NB4 (cell line): Measurements from ENCODE around the gene AKAP3.

Experiments used
- MYC ChIP-seq: IDR thresholded peaks from 2 replicates; pipeline ENCODE4 v1.6.1; 2011; ENCODE audit warnings: low read depth, low read length
- POLR2A ChIP-seq: IDR thresholded peaks from 2 replicates; pipeline ENCODE4 v1.6.1; 2011; ENCODE audit warnings: mild to moderate bottlenecking; ENCODE audit not compliant: insufficient read length; ENCODE audit errors: extremely low read depth
- TF ChIP-seq, protein P1 (sequence below): IDR thresholded peaks from one replicate; pipeline ENCODE4 v1.5.1; 2012; ENCODE audit warnings: low read depth, low read length
- TF ChIP-seq, protein P2 (sequence below): IDR thresholded peaks from 2 replicates; pipeline ENCODE4 v1.6.1; 2011; ENCODE audit warnings: low read depth, low read length

DNA sequence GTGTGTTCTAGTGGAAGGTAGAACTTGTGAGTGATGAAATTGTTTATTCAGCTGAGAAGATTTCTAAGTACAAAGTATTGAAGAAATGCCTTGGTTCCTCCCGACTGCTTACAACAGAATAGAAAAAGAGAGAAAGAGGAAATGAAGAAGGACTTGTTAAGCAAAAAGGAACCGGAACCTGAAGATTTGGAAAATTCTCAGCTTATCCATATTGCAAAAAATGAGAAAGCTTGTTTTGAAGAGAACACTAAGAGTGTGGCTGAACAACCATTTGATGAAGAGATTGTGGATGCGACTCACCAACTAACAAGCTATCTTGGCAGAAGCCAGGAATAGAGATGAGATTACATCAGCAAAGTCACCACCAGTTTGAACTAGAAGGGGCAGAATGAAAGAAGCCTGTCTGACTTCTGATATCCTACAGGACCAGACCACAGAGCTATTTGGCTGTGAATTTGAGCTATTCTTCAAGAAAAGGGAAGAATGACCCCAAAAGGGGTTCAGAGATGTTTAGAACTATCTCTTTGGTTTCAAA is 15.2 kb upstream of the AKAP3 start:
- TF ChIP-seq, protein P1, sequence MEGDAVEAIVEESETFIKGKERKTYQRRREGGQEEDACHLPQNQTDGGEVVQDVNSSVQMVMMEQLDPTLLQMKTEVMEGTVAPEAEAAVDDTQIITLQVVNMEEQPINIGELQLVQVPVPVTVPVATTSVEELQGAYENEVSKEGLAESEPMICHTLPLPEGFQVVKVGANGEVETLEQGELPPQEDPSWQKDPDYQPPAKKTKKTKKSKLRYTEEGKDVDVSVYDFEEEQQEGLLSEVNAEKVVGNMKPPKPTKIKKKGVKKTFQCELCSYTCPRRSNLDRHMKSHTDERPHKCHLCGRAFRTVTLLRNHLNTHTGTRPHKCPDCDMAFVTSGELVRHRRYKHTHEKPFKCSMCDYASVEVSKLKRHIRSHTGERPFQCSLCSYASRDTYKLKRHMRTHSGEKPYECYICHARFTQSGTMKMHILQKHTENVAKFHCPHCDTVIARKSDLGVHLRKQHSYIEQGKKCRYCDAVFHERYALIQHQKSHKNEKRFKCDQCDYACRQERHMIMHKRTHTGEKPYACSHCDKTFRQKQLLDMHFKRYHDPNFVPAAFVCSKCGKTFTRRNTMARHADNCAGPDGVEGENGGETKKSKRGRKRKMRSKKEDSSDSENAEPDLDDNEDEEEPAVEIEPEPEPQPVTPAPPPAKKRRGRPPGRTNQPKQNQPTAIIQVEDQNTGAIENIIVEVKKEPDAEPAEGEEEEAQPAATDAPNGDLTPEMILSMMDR, result no peak
- no peak for TF ChIP-seq POLR2A
- no peak for TF ChIP-seq MYC
- TF ChIP-seq, protein P2, sequence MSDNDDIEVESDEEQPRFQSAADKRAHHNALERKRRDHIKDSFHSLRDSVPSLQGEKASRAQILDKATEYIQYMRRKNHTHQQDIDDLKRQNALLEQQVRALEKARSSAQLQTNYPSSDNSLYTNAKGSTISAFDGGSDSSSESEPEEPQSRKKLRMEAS, result no peak
